ENCODE results near the gene PFKFB2.

The PFKFB2 gene
- 4.7 to 18.0 (median 8.1) reads per million in 9 experiments for total RNA-seq

- Mint-ChIP-seq H3K27ac (peak within 1 kb of the TSS; percentile 94 to 99), H3K9me3 (no peaks in the 10 kb centered on the region), H3K27me3 (peaks cover 0 to 9% of the 10 kb centered on the region in 2 donors), H3K4me1 (ENCODE audit: low read depth in 2 of 2) (peaks cover 26 to 35% of the 10 kb centered on the region in 2 donors), H3K4me3 (peak within 1 kb of the TSS; percentile 97 to 98), H3K36me3 (ENCODE audit: insufficient read depth) (peaks cover 20% of the 10 kb centered on the region)
- DNase-seq (peak; percentile 89 to 95 (median 94)), ATAC-seq (replicated peaks) (peak; percentile 86)
Observed at GRCh38 chr1:207052911-207053769, at the start of gene PFKFB2. TSS of gene PFKFB2 (plus strand) at chr1:207053275. CDS start at chr1:207054718, 1,443 bp downstream.

- peaks cover 0 to 4% of the 10 kb centered on the region in 2 donors for H3K4me1 Mint-ChIP-seq (ENCODE audit: low read depth in 2 of 2)
- H3K4me3 Mint-ChIP-seq = no peak overlapping the region
- peak; percentile 18 to 33 (median 31) for DNase-seq
- H3K36me3 Mint-ChIP-seq (ENCODE audit: insufficient read depth) = no peaks in the 10 kb centered on the region
- no peaks in the 10 kb centered on the region for H3K9me3 Mint-ChIP-seq
- ATAC-seq (replicated peaks) = peak; percentile 48
- no peak overlapping the region for H3K27ac Mint-ChIP-seq
- peaks cover 30 to 32% of the 10 kb centered on the region in 2 donors for H3K27me3 Mint-ChIP-seq
Observed at GRCh38 chr1:207004931-207005830, 47.9 kb upstream of the PFKFB2 start.

GRCh38 chr1:207006083-207006482 is 47.0 kb upstream of the PFKFB2 start:
- Mint-ChIP-seq H3K4me3 (no peak overlapping the region), H3K36me3 (ENCODE audit: insufficient read depth) (no peaks in the 10 kb centered on the region), H3K27ac (no peak overlapping the region), H3K27me3 (peaks cover 32 to 33% of the 10 kb centered on the region in 2 donors), H3K4me1 (ENCODE audit: low read depth in 2 of 2) (peaks cover 0 to 4% of the 10 kb centered on the region in 2 donors), H3K9me3 (no peaks in the 10 kb centered on the region)
- ATAC-seq (replicated peaks) (no peak), DNase-seq (no peak)

GRCh38 chr1:207006914-207007313 is 46.2 kb upstream of the PFKFB2 start:
- Mint-ChIP-seq H3K4me1 (ENCODE audit: low read depth in 2 of 2) (peaks cover 0 to 4% of the 10 kb centered on the region in 2 donors), H3K36me3 (ENCODE audit: insufficient read depth) (no peaks in the 10 kb centered on the region), H3K27ac (no peak overlapping the region), H3K27me3 (peaks cover 36 to 37% of the 10 kb centered on the region in 2 donors), H3K9me3 (no peaks in the 10 kb centered on the region), H3K4me3 (no peak overlapping the region)
- DNase-seq (no peak), ATAC-seq (replicated peaks) (no peak)

GRCh38 chr1:207007352-207008033 is 45.6 kb upstream of the PFKFB2 start:
- no peak for DNase-seq
- Mint-ChIP-seq H3K27ac (no peak overlapping the region), H3K9me3 (no peaks in the 10 kb centered on the region), H3K4me3 (no peak overlapping the region), H3K4me1 (ENCODE audit: low read depth in 2 of 2) (peaks cover 0 to 4% of the 10 kb centered on the region in 2 donors), H3K27me3 (peaks cover 42 to 43% of the 10 kb centered on the region in 2 donors), H3K36me3 (ENCODE audit: insufficient read depth) (no peaks in the 10 kb centered on the region)
- ATAC-seq (replicated peaks) = no peak

DNA sequence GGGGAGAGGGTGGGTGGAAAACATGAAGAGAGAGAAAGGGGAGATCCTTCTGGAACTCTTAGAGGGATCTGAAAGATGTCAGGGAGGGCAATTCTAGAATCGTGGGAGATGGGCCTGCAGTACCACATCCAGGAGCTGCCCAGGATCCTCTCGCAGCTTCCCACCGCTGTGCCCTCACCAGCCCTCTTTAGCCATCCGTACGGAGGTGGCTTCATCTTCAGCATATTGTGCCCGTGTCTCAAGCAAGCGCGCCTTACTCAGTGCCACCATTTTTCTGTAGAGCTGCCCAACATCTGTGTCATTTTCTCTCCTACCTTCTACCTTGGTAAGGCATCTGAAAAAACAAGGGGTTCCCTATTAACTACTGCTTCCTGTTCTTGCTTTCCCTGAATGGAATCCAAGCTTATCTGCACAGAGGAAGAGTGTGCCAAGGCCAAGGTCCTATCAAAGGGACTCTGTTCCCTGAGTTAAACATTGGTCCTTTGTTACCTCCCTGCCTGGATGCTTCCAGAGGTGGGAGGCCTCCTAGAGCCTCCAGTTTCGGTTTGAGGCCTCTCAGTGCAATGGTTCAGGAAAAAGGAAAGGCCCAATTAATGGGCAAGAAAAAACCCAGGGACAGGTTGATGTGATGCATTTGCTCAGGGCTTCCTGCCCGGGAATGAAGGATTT is 43.8 kb upstream of the PFKFB2 start:
- Mint-ChIP-seq H3K36me3 (ENCODE audit: insufficient read depth) (no peaks in the 10 kb centered on the region), H3K27ac (no peak overlapping the region), H3K4me3 (no peak overlapping the region), H3K9me3 (no peaks in the 10 kb centered on the region), H3K4me1 (ENCODE audit: low read depth in 2 of 2) (peaks cover 0 to 4% of the 10 kb centered on the region in 2 donors), H3K27me3 (peaks cover 60% of the 10 kb centered on the region in 2 donors)
- no peak for DNase-seq
- no peak for ATAC-seq (replicated peaks)

DNA sequence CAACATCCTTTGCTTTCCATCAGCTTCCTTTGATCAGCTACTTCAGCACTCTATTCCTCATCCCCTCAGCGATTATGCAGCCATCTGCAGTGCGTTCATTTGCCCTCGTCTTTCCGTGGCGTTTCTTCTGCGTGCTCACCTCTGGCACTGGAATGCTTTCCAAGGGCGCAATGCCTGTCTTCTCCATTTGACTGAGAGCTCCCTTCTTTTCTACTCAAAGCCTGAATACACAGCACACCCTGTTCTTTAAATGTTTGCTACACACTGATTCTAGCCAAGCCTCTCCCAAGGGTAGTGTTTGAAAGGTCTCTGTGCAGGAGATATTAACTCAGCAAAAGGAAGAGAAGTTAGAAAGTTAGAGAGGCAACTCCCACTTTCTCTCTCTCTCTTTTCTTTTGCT is 43.1 kb upstream of the PFKFB2 start:
- Mint-ChIP-seq H3K36me3 (ENCODE audit: insufficient read depth) (no peaks in the 10 kb centered on the region), H3K27ac (no peak overlapping the region), H3K4me1 (ENCODE audit: low read depth in 2 of 2) (peaks cover 0 to 2% of the 10 kb centered on the region in 2 donors), H3K27me3 (peaks cover 63 to 66% of the 10 kb centered on the region in 2 donors), H3K9me3 (no peaks in the 10 kb centered on the region), H3K4me3 (no peak overlapping the region)
- no peak for DNase-seq
- ATAC-seq (replicated peaks) = no peak

- peaks cover 63 to 68% of the 10 kb centered on the region in 2 donors for H3K27me3 Mint-ChIP-seq
- no peaks in the 10 kb centered on the region for H3K9me3 Mint-ChIP-seq
Observed at GRCh38 chr1:207010726-207011125, 42.3 kb upstream of the PFKFB2 start.

DNA sequence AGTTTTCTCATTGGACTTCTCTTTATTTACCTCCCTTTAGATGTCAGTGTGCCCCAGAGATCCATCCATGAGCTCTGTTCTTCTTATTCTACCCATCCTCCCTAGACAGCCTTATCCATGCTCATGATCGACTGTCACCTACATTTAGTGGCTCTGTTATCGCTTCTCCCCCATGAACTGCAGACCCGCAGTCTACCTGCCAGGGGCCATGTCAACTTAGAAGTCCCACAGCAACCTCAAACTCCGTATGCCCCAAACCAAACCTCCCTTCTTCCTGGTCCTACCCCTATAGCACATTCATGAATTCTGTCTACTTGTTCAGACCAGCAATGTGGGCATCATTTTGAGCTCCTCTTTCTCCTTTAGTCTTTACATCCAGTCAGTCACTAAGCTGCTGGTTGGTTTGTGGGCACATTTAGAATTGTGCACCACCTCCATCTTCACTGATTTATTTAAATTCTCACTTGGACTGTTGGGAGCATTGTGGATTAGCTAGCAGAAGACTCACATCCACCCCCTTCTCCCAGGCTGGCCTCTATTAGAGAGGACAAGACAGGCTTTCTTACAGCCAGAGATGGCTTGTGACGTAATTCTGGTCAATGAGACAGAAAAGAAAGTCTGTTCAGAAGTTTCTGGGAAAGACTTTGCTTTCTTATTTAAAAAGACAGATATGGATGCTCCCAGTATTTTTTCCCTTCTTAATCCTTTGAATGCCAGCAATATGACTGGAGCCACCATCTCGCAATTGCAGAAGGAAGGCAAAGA is 39.6 kb upstream of the PFKFB2 start:
- H3K9me3 Mint-ChIP-seq = no peaks in the 10 kb centered on the region
- H3K27me3 Mint-ChIP-seq = peaks cover 51 to 57% of the 10 kb centered on the region in 2 donors
- no peak overlapping the region for H3K4me3 Mint-ChIP-seq
- no peaks in the 10 kb centered on the region for H3K36me3 Mint-ChIP-seq (ENCODE audit: insufficient read depth)
- no peak for ATAC-seq (replicated peaks)
- H3K27ac Mint-ChIP-seq = no peak overlapping the region
- H3K4me1 Mint-ChIP-seq (ENCODE audit: low read depth in 2 of 2) = peaks cover 0 to 2% of the 10 kb centered on the region in 2 donors
- no peak for DNase-seq

More at GRCh38 chr1:207010726-207011125, 42.3 kb upstream of the PFKFB2 start:
- DNase-seq (no peak), ATAC-seq (replicated peaks) (no peak)
- H3K4me3 Mint-ChIP-seq = no peak overlapping the region
- H3K36me3 Mint-ChIP-seq (ENCODE audit: insufficient read depth) = no peaks in the 10 kb centered on the region
- no peaks in the 10 kb centered on the region for H3K4me1 Mint-ChIP-seq (ENCODE audit: low read depth in 2 of 2)
- no peak overlapping the region for H3K27ac Mint-ChIP-seq

DNA sequence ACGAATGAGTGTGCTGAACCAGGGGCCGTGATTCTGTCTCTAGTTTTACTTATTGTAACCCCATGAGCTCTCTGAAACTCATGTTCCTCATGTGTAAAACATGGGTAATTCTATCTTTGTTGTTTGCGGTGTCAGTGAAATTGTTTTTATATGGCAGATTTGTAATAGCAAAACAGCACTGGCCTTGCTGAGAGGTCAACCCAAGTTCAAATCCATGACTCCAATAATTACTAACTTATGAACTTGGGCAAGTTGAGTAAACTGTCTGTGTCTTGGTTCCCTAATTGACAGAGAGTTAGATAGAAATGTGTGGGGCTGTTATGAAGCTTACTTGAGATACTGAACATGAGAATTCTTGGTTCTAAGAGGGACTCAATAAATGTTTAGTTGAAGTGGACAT is 38.3 kb upstream of the PFKFB2 start:
- ATAC-seq (replicated peaks) (no peak), DNase-seq (no peak)
- H3K27me3 Mint-ChIP-seq = peaks cover 62 to 63% of the 10 kb centered on the region in 2 donors
- H3K4me3 Mint-ChIP-seq = no peak overlapping the region
- H3K9me3 Mint-ChIP-seq = no peaks in the 10 kb centered on the region
- no peaks in the 10 kb centered on the region for H3K36me3 Mint-ChIP-seq (ENCODE audit: insufficient read depth)
- H3K4me1 Mint-ChIP-seq (ENCODE audit: low read depth in 2 of 2) = peaks cover 0 to 2% of the 10 kb centered on the region in 2 donors
- H3K27ac Mint-ChIP-seq = no peak overlapping the region

DNA sequence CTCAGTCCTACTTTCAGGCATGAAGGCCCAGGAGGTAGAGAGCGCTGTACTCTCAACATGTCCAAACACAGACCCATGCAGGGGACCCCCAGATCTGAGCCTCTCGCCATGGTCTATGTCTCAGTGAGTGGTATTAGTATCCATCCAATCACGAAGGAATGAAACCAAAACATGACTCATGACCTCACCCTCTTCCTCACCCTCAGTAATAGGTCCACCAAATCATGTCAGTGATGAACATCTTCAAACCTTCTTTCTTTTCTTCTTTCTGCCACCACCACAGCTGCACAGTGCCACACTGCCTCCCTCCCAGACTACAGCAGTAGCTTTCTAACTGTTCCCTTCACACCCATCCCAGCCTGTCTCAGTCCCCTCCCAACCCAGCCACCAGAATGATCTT is 37.3 kb upstream of the PFKFB2 start:
- ATAC-seq (replicated peaks) = no peak
- Mint-ChIP-seq H3K27me3 (peaks cover 57 to 67% of the 10 kb centered on the region in 2 donors), H3K27ac (no peak overlapping the region), H3K9me3 (no peaks in the 10 kb centered on the region), H3K4me1 (ENCODE audit: low read depth in 2 of 2) (peaks cover 0 to 2% of the 10 kb centered on the region in 2 donors), H3K4me3 (no peak overlapping the region), H3K36me3 (ENCODE audit: insufficient read depth) (no peaks in the 10 kb centered on the region)
- no peak for DNase-seq
